Urothelium cell line (cell line): ENCODE results near the gene THADA.
"Not testable (repeated sequence)": the region's sequence is repeated elsewhere in the genome, so short reads cannot be mapped to it uniquely, and the experiment has no call there.

Source experiments
- DNase-seq: peaks from one replicate; pipeline ENCODE4 v3.0.0; 2011; ENCODE audit warnings: low spot score, mixed read lengths
- FAIRE-seq: peaks from 2 replicates; lab custom pipeline; 2011; peaks lifted over from hg19 to GRCh38; lab: Jason Lieb, UNC

The THADA gene

GRCh38 chr2:43540021-43540779 lies 55.6 kb downstream of the THADA start:
- DNase-seq (no peak), FAIRE-seq (no peak)

GRCh38 chr2:43539436-43539835 lies 56.4 kb downstream of the THADA start:
- FAIRE-seq (no peak), DNase-seq (no peak)

GRCh38 chr2:43538034-43538670 lies 57.7 kb downstream of the THADA start:
- no peak for FAIRE-seq

GRCh38 chr2:43537137-43537536 lies 58.7 kb downstream of the THADA start:
- no peak for FAIRE-seq

More at GRCh38 chr2:43538034-43538670, 57.7 kb downstream of the THADA start:
- no peak for DNase-seq

GRCh38 chr2:43534569-43534968 lies 61.3 kb downstream of the THADA start:
- DNase-seq (no peak), FAIRE-seq (no peak)

More at GRCh38 chr2:43537137-43537536, 58.7 kb downstream of the THADA start:
- DNase-seq: no peak

GRCh38 chr2:43532572-43532971 lies 63.3 kb downstream of the THADA start:
- DNase-seq, FAIRE-seq: not testable (repeated sequence)

- FAIRE-seq: peak; percentile 5
- no peak for DNase-seq
These were observed 64.6 kb downstream of the THADA start for GRCh38 chr2:43531251-43531650.

- no peak for FAIRE-seq
- DNase-seq: no peak
These were observed 68.8 kb downstream of the THADA start for GRCh38 chr2:43526994-43527393.

- DNase-seq (no peak), FAIRE-seq (no peak)
These were observed 70.3 kb downstream of the THADA start for GRCh38 chr2:43525506-43525905.

- FAIRE-seq (no peak), DNase-seq (peak; percentile 13)
These were observed 71.5 kb downstream of the THADA start for GRCh38 chr2:43524177-43524965.

GRCh38 chr2:43522177-43522576 lies 73.7 kb downstream of the THADA start:
- FAIRE-seq: no peak
- no peak for DNase-seq

- FAIRE-seq: no peak
- no peak for DNase-seq
These were observed 74.3 kb downstream of the THADA start for GRCh38 chr2:43521568-43521967.

GRCh38 chr2:43520919-43521318 lies 74.9 kb downstream of the THADA start:
- DNase-seq: no peak
- FAIRE-seq: no peak

- FAIRE-seq: no peak
- DNase-seq: peak; percentile 18
These were observed 76.1 kb downstream of the THADA start for GRCh38 chr2:43519643-43520221.

GRCh38 chr2:43518718-43519117 lies 77.1 kb downstream of the THADA start:
- FAIRE-seq (no peak), DNase-seq (no peak)

- no peak for FAIRE-seq
- no peak for DNase-seq
These were observed 77.7 kb downstream of the THADA start for GRCh38 chr2:43518181-43518580.

- FAIRE-seq (no peak), DNase-seq (no peak)
These were observed 79.9 kb downstream of the THADA start for GRCh38 chr2:43515807-43516497.

GRCh38 chr2:43515248-43515647 lies 80.6 kb downstream of the THADA start:
- FAIRE-seq (no peak), DNase-seq (no peak)

- no peak for DNase-seq
- FAIRE-seq: no peak
These were observed 82.0 kb downstream of the THADA start for GRCh38 chr2:43513796-43514195.

GRCh38 chr2:43513216-43513615 lies 82.6 kb downstream of the THADA start:
- FAIRE-seq (no peak), DNase-seq (no peak)

- DNase-seq: no peak
- FAIRE-seq: no peak
These were observed 84.6 kb downstream of the THADA start for GRCh38 chr2:43511199-43511598.
